ENCODE measurements around the gene PCSK2. TPM values are rescaled to one million over a fixed set of nuclear protein-coding genes. Genes with fewer than 3 reads are reported as not detected.
A peak's percentile ranks its signal among the peaks of the same experiment; 100 is the strongest.

The PCSK2 gene
- total RNA-seq, 1 experiment from 2014 or later, result not detected

- no peak for DNase-seq (ENCODE audit: unreplicated experiment)
- no TSS peak for BruUV-seq (replicated peaks)
- ChIA-PET CTCF (interaction anchor here (0.5 to 14.4 kb wide), 46 partner anchors 10 to 702 kb away, joined by 3 to 577 read pairs (median 4); no protein-coding TSS in a partner anchor), POLR2A (interaction anchor here (3.8 kb wide), 1 partner anchor 626 kb away, joined by 12 read pairs; no protein-coding TSS in a partner anchor)
- H3K4me1 Mint-ChIP-seq (ENCODE audit: insufficient read depth, unreplicated experiment), result no peaks in the 10 kb centered on the region
- no peaks in the 10 kb centered on the region for H3K9me3 Mint-ChIP-seq (ENCODE audit: unreplicated experiment)
- H3K27me3 Mint-ChIP-seq (ENCODE audit: insufficient read depth, unreplicated experiment), result peaks cover 50% of the 10 kb centered on the region
- no peak for TF ChIP-seq CTCF (IDR thresholded peaks at IDR 0.05; ENCODE audit: unreplicated experiment)
- H3K27ac Mint-ChIP-seq (ENCODE audit: low read depth, unreplicated experiment), result no peak overlapping the region
- no peak overlapping the region for H3K4me3 Mint-ChIP-seq (ENCODE audit: unreplicated experiment)
- no peaks in the 10 kb centered on the region for H3K36me3 Mint-ChIP-seq (ENCODE audit: insufficient read depth, unreplicated experiment)
- intact Hi-C loops (cut with micrococcal nuclease), result no loop called here
Observed at GRCh38 chr20:17430125-17430950, 203.5 kb downstream of the PCSK2 start.

- H3K27me3 Mint-ChIP-seq (ENCODE audit: insufficient read depth, unreplicated experiment), result peaks cover 61% of the 10 kb centered on the region
Observed at GRCh38 chr20:17431621-17432364, 205.0 kb downstream of the PCSK2 start.

GRCh38 chr20:17436664-17437063 is 209.8 kb downstream of the PCSK2 start:
- POLR2A ChIA-PET, result no interaction called here
- no peaks in the 10 kb centered on the region for H3K9me3 Mint-ChIP-seq (ENCODE audit: unreplicated experiment)
- H3K4me3 Mint-ChIP-seq (ENCODE audit: unreplicated experiment), result no peak overlapping the region
- no peak overlapping the region for H3K27ac Mint-ChIP-seq (ENCODE audit: low read depth, unreplicated experiment)
- peaks cover 75% of the 10 kb centered on the region for H3K27me3 Mint-ChIP-seq (ENCODE audit: insufficient read depth, unreplicated experiment)
- no TSS peak for BruUV-seq (replicated peaks)
- no peak for DNase-seq (ENCODE audit: unreplicated experiment)
- CTCF ChIA-PET, result interaction anchor here (0.9 to 14.4 kb wide), 2 partner anchors 615 to 633 kb away, joined by 3 to 577 read pairs; no protein-coding TSS in a partner anchor
- no peaks in the 10 kb centered on the region for H3K36me3 Mint-ChIP-seq (ENCODE audit: insufficient read depth, unreplicated experiment)
- TF ChIP-seq CTCF (IDR thresholded peaks at IDR 0.05; ENCODE audit: unreplicated experiment), result no peak
- no peaks in the 10 kb centered on the region for H3K4me1 Mint-ChIP-seq (ENCODE audit: insufficient read depth, unreplicated experiment)
- intact Hi-C loops (cut with micrococcal nuclease), result no loop called here

More at GRCh38 chr20:17431621-17432364, 205.0 kb downstream of the PCSK2 start:
- H3K36me3 Mint-ChIP-seq (ENCODE audit: insufficient read depth, unreplicated experiment), result no peaks in the 10 kb centered on the region
- H3K27ac Mint-ChIP-seq (ENCODE audit: low read depth, unreplicated experiment), result no peak overlapping the region
- CTCF ChIA-PET, result interaction anchor here (0.5 to 14.4 kb wide), 63 partner anchors 8 to 1651 kb away, joined by 3 to 577 read pairs (median 4); partner anchors contain the start of gene SNRPB2
- intact Hi-C loops (cut with micrococcal nuclease), result loop anchor here (1.0 kb wide), 1 partner anchor 627 kb away; no protein-coding TSS in a partner anchor
- DNase-seq (ENCODE audit: unreplicated experiment), result peak; percentile 67
- no peak overlapping the region for H3K4me3 Mint-ChIP-seq (ENCODE audit: unreplicated experiment)
- no peaks in the 10 kb centered on the region for H3K4me1 Mint-ChIP-seq (ENCODE audit: insufficient read depth, unreplicated experiment)
- BruUV-seq (replicated peaks), result no TSS peak
- POLR2A ChIA-PET, result interaction anchor here (0.9 to 3.8 kb wide), 2 partner anchors 628 to 630 kb away, joined by 3 to 12 read pairs; no protein-coding TSS in a partner anchor
- H3K9me3 Mint-ChIP-seq (ENCODE audit: unreplicated experiment), result no peaks in the 10 kb centered on the region
- TF ChIP-seq CTCF (IDR thresholded peaks at IDR 0.05; ENCODE audit: unreplicated experiment), result peak; percentile 95

GRCh38 chr20:17437251-17437650 is 210.4 kb downstream of the PCSK2 start:
- intact Hi-C loops (cut with micrococcal nuclease), result no loop called here
- no TSS peak for BruUV-seq (replicated peaks)
- H3K9me3 Mint-ChIP-seq (ENCODE audit: unreplicated experiment), result no peaks in the 10 kb centered on the region
- peaks cover 75% of the 10 kb centered on the region for H3K27me3 Mint-ChIP-seq (ENCODE audit: insufficient read depth, unreplicated experiment)
- no peak overlapping the region for H3K4me3 Mint-ChIP-seq (ENCODE audit: unreplicated experiment)
- no peak for TF ChIP-seq CTCF (IDR thresholded peaks at IDR 0.05; ENCODE audit: unreplicated experiment)
- ChIA-PET POLR2A (no interaction called here), CTCF (interaction anchor here (0.7 to 14.4 kb wide), 2 partner anchors 171 to 634 kb away, joined by 3 to 577 read pairs; no protein-coding TSS in a partner anchor)
- DNase-seq (ENCODE audit: unreplicated experiment), result no peak
- H3K4me1 Mint-ChIP-seq (ENCODE audit: insufficient read depth, unreplicated experiment), result no peaks in the 10 kb centered on the region
- H3K36me3 Mint-ChIP-seq (ENCODE audit: insufficient read depth, unreplicated experiment), result no peaks in the 10 kb centered on the region
- no peak overlapping the region for H3K27ac Mint-ChIP-seq (ENCODE audit: low read depth, unreplicated experiment)

Data from MCF 10A (cell line).